CMK (cell line): Measurements from ENCODE around the gene KRT9.
"Not testable (repeated sequence)": the region's sequence is repeated elsewhere in the genome, so short reads cannot be mapped to it uniquely, and the experiment has no call there.

Source experiments
- DNase-seq: peaks from one replicate; pipeline ENCODE4 v3.0.0-alpha.2; 2010; ENCODE audit warnings: low read depth

The KRT9 gene

DNA sequence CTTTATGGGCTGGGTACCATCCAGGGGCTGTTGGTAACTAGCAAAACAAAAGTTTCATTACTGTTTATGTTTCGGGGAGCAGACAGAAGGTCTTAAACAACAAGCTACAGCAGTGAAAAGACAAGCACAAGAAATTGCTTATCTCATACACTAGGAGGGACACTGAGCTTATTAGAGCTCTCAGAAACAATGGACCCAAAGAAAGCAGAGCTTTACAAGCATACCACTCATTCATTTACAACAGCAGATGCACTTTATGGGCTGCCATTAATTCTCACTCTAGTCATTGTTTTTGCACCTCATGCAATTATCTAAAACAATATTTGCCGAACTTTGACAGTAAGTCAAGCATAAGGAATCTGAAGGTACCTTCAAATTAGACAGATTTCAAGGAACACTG is 30.7 kb upstream of the KRT9 start:
- DNase-seq = no peak

GRCh38 chr17:41600318-41600717 is 28.5 kb upstream of the KRT9 start:
- no peak for DNase-seq

GRCh38 chr17:41599680-41600079 is 27.8 kb upstream of the KRT9 start:
- no peak for DNase-seq

GRCh38 chr17:41595585-41595984 is 23.7 kb upstream of the KRT9 start:
- no peak for DNase-seq

GRCh38 chr17:41594363-41594915 is 22.6 kb upstream of the KRT9 start:
- DNase-seq = no peak

DNA sequence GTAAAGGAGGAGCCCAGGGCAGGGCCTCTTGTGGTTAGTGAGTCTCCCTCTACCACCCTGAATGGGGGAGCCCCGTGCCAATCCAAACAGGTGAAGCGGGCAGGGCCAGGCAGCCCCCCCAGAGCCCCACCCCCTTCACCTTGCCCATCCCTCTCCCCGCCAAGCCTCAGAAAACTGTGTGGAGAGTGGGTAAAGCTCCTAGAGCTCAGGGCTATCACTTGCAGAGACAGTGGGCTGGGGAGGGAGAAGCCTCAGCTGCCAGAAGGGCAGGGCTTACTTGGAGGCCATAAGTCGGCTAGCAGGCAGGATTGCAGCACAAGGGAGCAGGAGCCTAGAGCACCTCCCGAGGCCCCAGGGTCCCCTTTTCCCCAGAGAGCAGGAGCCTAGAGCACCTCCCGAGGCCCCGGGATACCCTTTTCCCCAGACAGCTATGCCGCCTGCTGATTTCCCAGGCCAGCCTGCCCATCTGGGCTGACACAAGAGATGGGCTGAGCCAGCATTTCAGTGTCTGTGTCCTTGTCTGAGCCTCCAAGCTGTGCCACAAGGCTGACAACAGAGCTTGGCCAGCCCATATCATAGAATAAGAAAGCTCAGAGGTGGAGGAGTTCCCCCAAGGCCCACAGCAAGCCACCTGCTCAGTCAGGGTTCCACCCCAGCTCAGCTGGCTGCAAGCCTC is 21.6 kb upstream of the KRT9 start:
- no peak for DNase-seq

DNA sequence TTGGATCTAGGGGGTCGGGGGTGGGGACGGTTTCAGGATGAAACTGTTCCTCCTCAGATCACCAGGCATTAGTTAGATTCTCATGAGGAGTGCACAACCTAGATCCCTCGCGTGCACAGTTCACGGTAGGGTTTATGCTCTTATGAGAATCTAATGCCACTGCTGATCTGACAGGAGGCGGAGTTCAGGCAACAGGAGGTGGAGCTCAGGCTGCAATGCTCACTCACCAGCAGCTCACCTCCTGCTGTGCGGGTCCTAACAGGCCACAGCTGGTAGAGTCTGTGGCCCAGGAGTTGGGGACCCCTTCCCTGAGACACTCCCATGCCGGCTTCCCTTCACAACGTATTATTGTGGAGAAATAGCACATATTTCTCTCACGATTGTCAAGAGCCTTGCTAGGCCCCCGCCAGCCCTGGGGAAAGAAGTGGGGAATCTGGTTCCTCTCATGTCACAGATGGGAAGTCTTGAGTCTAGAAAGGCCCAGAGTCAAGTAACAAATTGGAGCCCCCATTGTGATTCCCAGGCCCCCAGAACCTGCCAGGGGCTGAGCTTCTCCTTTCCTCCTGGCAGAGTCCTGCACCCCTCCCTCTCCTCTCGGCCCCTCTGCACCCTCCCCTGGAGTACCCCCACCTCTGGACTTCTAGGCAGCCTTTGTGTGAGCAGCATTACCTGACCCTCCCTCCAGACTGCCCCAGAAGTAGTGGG is 20.9 kb upstream of the KRT9 start:
- no peak for DNase-seq

DNA sequence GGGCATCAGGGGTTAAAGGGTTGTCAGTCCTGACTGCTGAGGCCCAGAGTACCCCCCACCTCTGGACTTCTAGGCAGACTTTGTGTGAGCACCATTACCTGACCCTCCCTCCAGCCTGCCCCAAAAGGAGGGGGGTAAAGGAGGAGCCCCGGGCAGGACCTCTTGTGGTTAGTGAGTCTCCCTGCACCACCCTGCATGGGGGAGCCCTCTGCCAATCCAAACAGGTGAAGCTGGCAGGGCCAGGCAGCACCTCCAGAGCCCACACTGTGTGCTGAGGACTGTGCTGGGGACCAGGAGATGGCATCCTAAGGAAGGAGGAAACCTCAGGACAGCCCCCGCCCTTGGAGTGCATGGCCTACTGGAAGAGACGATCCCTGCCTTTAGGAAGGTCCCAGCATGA is 17.4 kb upstream of the KRT9 start:
- DNase-seq = no peak

DNA sequence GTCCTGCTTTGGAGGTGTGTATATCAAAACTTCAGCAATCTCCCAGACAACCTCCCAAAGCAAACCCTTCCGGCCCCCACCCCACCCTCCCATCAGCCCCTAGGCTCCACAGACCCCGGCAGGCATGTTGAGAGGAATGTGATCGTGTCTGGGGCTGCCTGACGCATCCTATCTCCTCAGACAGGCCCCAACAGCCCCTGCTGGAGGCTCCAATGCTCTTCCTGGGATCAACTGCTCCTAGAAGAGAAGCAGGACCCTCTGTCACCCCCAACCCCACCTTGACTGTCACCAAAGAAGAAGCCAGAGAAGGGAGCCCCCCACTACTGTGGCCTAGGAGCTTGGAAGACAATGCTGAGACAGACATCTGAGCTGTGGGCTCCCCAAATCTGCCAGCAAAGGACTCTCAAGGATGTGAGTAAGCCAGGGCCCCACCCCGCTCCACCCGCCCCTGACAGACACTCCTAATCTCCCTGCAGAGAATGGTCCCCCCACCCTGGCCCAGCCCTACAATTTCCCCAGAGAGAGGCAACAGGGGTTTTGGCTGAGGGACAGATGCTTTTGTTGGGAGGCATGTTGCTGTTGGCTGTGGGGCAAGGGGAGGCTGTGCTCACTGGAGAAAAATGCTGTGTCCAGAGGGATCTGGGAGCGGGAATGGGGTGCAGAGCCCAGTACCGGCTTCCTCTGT is 16.4 kb upstream of the KRT9 start:
- no peak for DNase-seq

GRCh38 chr17:41586863-41587495 is 15.1 kb upstream of the KRT9 start, which contains the start of gene KRT14:
TSS of gene KRT14 (minus strand) at chr17:41586895. CDS start at chr17:41586834, 61 bp downstream.
- DNase-seq = no peak

- DNase-seq = no peak
These were observed 13.6 kb upstream of the KRT9 start for GRCh38 chr17:41585301-41586056.

GRCh38 chr17:41584331-41584927 is 12.6 kb upstream of the KRT9 start:
- DNase-seq = not testable (repeated sequence)

GRCh38 chr17:41583137-41584127 is 11.6 kb upstream of the KRT9 start:
- DNase-seq = no peak

- not testable (repeated sequence) for DNase-seq
These were observed 10.5 kb upstream of the KRT9 start for GRCh38 chr17:41582061-41582968.

DNA sequence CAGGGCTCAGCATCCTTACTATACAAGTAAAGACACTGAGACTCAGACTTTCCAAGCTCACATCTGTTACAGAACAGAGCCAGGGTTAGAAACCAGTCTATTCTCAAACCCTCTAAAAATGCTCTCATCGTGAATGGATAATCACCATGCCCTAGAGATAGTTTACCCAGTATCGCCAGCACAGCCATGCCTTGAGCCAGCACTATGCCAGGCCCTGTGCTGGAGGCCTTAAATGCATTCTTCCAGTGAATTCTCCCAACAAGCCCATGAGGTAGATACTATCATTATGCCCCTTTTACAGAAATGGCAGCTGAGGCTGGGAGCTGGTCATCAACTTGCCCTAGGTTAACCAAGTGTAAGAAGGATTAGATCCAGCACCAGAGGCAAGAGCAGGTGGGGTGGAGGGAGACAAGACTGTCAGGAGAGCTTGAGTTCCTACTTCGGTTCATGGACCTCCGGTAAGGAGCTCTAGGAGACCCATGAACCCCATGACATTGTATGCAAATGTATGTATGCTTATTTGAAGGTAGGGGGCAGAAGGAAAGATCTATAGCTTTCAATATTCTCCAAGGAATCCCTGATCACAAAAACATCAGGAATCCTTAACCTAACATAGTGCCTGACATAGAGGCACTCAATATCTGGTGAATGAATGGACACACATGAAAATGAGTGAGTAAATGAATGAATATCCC is 9.7 kb upstream of the KRT9 start:
- DNase-seq = no peak

GRCh38 chr17:41580687-41581365 is 9.0 kb upstream of the KRT9 start:
- no peak for DNase-seq

DNA sequence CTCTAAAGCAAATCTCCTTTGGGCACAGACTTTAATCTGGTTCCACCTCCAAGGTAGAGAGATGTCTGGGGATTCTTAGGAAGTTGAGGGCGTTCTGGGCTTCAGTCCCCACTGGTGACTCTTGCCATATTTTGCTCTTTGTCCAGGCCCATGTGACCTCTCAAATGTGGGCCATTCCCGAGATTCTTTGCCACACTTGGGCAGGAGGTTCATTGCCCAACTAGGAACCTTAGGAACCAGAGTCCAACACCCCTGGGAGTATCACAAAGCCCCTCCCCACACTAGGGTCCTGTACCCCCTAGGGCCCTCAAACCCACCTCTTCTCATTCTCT is 8.4 kb upstream of the KRT9 start:
- no peak for DNase-seq
